ENCODE results near the gene PLEKHM2. TPM values are rescaled to one million over a fixed set of nuclear protein-coding genes. Genes with fewer than 3 reads are reported as not detected.

The PLEKHM2 gene
- total and polyA plus RNA-seq, 2 of the 4 experiments (the other 2 are of a cell fraction), result 24.7 to 48.0 TPM

GRCh38 chr1:15681349-15682292 lies 2.5 kb upstream of the PLEKHM2 start:
- H3K14ac ChIP-seq (replicated peaks; ENCODE audit: low read depth, low read length), result peak overlapping the region; percentile 63
- no peak overlapping the region for H3K23ac ChIP-seq (ENCODE audit: low read depth, low read length)
- H3K4me3 ChIP-seq (ENCODE audit: insufficient read depth, low read depth, low read length), result no peak overlapping the region
- in situ Hi-C loops (cut with MboI; ENCODE audit: low sequenced_read_pairs), result no loop called here
- H3K27ac ChIP-seq (ENCODE audit: insufficient read depth, low read length), result peak overlapping the region; percentile 83; the same call in 1 of the 2 replicates
- DNase-seq (no peak), ATAC-seq (ENCODE audit: low read depth) (no peak)
- dilution Hi-C loops (cut with HindIII; ENCODE audit: low sequenced_read_pairs, unreplicated experiment), result no loop called here
- peak overlapping the region; percentile 73; the same call in 2 of the 3 replicates for H2BK15ac ChIP-seq (ENCODE audit: low read depth, low read length)
- peak overlapping the region; percentile 62; the same call in 1 of the 2 replicates for H2AK5ac ChIP-seq (ENCODE audit: low read depth, low read length)
- H3K27me3 ChIP-seq (ENCODE audit: control insufficient read depth, insufficient read depth, low read length), result no peaks in the 10 kb centered on the region
- H3K4me1 ChIP-seq (ENCODE audit: control insufficient read depth, insufficient read depth, low read length), result peaks cover 19% of the 10 kb centered on the region
- H3K36me3 ChIP-seq (ENCODE audit: control insufficient read depth, insufficient read depth, low read length), result no peaks in the 10 kb centered on the region
- no peak overlapping the region for H2AK9ac ChIP-seq (replicated peaks; ENCODE audit: low read depth, low read length, poor library complexity)
- intact Hi-C loops (cut with micrococcal nuclease), result loop anchor here (5.0 kb wide), 1 partner anchor 64 kb away; the partner anchor contains the start of gene DDI2
- no peak overlapping the region for H3K4me2 ChIP-seq (ENCODE audit: low read depth, low read length)
- H3K79me1 ChIP-seq (ENCODE audit: low read depth in 1 of 2, low read length in 2 of 2), result peaks cover 4 to 28% of the 10 kb centered on the region in 2 experiments; a peak in 3 of 4 replicates
- H3K9me3 ChIP-seq (ENCODE audit: control insufficient read depth, insufficient read depth, low read length), result no peaks in the 10 kb centered on the region
- peak overlapping the region; percentile 91 for H2BK5ac ChIP-seq (ENCODE audit: low read depth, low read length, poor library complexity, severe bottlenecking)
- H4K20me1 ChIP-seq (ENCODE audit: insufficient read depth, low read length), result peaks cover 14% of the 10 kb centered on the region
- no peak for TF ChIP-seq MAFK (IDR thresholded peaks at IDR 0.05; ENCODE audit: low read depth, low read length)
- TF ChIP-seq, protein P1, sequence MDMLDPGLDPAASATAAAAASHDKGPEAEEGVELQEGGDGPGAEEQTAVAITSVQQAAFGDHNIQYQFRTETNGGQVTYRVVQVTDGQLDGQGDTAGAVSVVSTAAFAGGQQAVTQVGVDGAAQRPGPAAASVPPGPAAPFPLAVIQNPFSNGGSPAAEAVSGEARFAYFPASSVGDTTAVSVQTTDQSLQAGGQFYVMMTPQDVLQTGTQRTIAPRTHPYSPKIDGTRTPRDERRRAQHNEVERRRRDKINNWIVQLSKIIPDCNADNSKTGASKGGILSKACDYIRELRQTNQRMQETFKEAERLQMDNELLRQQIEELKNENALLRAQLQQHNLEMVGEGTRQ (IDR thresholded peaks at IDR 0.05; ENCODE audit: low read depth, low read length), result no peak
- peaks cover 17% of the 10 kb centered on the region for H3K9me1 ChIP-seq (ENCODE audit: insufficient read depth, low read length)
- H3K18ac ChIP-seq (ENCODE audit: low read depth, low read length), result peak overlapping the region; percentile 64; the same call in 1 of the 2 replicates
- H3K4ac ChIP-seq (ENCODE audit: low read depth, low read length), result peak overlapping the region; percentile 86
- peak overlapping the region; percentile 75 for H2BK120ac ChIP-seq (ENCODE audit: low read depth, low read length)
- peak overlapping the region; percentile 38 for H4K91ac ChIP-seq (ENCODE audit: insufficient read depth, low read depth, low read length)
- CTCF ChIA-PET, result interaction anchor here (0.9 kb wide), 1 partner anchor 28 kb away, joined by 3 read pairs; no protein-coding TSS in a partner anchor
- POLR2A ChIA-PET (ENCODE audit: unreplicated experiment), result no interaction called here
- no peak overlapping the region for H3K56ac ChIP-seq (ENCODE audit: extremely low read depth, insufficient read depth, low read length)
- WGBS, 2 experiments (ENCODE audit: extremely low coverage in 2 of 2, insufficient read length in 1 of 2), result 80% methylated on average over 1 of the region's 12 CpGs; no CpG with 5 or more reads in 1 of the 2 experiments
- no TSS peak for BruUV-seq (replicated peaks)
- no peak overlapping the region for H3K9ac ChIP-seq (ENCODE audit: low read depth, low read length)
- H2AFZ ChIP-seq (replicated peaks; ENCODE audit: low read length, poor library complexity), result peak overlapping the region; percentile 54
- H4K5ac ChIP-seq (ENCODE audit: low read depth, low read length), result peak overlapping the region; percentile 65; the same call in 1 of the 2 replicates
- H2BK20ac ChIP-seq (ENCODE audit: low read depth, low read length), result peak overlapping the region; percentile 83
- H4K8ac ChIP-seq (ENCODE audit: low read depth in 2 of 2, low read length in 2 of 2), result peak overlapping the region in 1 of 2 experiments; percentile 67; a peak in 2 of 4 replicates

All from IMR-90 (cell line).